NCI-H748 (cell line): Measurements from ENCODE around the gene CACUL1.

Experiments
- DNase-seq: peaks from one replicate; lab custom pipeline; 2025; ENCODE audit not compliant: unreplicated experiment; lab: John Stamatoyannopoulos, UW

Gene CACUL1

DNA sequence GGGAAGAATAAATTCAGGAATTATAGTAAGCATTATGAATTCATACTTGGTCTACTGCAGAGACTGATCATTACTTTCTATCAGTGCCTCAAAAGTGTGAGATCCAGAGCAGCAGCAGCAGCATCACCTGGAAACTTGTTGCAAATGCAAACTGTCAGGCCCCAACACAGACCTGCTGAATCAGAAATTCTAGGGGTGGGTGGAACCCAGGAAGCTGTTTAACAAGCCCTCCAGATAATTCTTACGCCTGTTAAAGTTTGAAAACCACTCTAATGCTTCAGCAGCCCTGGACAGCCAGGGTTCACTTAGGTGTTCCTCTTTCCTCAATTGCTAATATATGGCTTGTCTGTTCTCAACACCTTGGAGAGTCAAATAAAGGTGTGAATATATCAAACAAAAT is 19.5 kb downstream of the CACUL1 start:
- no peak for DNase-seq

DNA sequence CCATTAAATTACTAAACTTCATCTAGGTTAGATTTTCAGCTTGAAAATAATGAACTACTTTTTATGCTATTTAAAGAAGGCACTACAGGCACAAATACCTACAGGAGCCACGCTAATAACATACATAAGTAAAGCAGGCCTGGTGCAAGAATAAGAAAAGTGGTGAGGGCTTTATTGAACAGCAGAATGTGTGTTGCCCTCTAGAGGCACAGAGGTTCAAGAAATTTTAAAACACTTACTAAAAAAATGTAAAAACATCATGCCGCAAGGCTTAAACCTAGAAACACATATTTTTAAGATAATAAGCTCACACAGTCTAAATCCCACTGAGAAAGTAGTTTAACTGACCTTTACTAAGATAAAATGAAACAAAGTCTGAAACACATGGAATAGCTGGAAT is 20.3 kb downstream of the CACUL1 start:
- DNase-seq = no peak

DNA sequence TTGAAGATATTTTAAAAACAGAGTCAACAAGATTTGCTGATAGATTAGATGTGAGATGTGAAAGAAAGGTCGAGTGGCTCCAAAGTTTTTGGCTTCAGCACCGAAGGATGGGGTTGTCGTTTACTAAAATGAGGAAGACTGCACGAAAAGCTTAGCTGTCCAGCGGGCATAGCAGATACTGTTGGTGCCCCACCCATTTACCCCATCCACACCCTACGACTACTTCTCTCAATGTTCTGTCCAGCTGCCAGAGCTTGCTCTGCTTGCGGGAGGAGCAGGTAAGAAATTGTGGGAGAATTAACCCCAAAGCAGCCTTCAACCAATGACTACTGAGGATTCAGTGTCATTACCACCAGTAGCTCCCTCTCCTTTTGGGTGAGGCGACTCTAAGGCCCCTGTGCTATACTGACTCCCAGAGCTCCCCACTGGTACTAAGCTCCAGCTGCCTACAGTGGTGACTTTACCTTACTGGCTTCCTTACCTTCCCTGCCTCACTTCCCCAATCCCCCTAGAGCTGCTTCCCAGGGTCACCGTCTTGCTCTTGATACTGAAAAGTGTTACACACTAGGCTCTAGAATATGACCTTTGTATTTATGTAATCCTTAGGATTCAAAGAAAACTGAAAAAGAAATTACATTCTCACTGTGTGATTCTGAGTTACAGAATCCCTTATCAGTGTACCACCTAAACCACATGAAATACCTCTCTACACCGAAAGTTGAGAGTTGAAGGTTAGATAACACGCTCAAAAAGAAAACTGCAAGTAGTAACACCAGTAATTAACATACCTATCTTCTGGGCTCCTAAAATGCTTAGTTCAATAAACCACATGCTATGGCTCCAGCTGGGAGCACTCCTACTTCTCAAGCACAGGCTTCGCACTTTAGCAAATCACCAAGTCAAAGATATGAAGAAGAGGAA is 22.3 kb downstream of the CACUL1 start:
- no peak for DNase-seq

DNA sequence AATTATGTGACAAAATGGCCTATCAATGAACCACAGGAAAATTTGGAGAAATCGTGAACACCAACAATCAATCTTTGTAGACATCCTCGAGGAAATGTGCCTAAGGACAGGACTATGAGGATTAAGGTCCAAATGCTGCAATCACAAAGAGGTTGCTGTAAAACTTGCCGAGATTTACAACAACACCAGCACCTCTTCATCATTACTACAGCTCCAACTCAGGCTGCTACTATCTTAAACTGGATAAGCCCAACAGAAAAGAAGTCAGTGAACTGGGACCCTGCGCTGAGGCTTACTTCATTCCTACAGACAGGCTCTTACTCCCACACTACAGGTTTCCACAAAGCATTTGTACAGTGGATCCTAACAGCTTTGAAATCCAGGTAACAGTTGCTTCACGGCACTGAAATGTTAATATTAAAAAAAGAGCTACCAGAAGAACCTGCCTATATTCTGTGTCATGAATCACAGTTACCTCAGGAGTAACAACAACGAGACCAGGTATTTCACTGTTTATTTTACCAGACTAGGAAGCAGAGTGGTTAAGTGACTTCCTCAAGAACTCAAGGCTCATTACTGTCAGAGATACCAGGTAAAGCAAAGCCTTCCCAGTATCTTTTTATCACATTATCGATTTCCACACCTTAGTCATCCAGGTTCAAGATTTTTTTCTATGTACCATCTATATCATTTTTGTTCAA is 23.9 kb downstream of the CACUL1 start:
- no peak for DNase-seq

DNA sequence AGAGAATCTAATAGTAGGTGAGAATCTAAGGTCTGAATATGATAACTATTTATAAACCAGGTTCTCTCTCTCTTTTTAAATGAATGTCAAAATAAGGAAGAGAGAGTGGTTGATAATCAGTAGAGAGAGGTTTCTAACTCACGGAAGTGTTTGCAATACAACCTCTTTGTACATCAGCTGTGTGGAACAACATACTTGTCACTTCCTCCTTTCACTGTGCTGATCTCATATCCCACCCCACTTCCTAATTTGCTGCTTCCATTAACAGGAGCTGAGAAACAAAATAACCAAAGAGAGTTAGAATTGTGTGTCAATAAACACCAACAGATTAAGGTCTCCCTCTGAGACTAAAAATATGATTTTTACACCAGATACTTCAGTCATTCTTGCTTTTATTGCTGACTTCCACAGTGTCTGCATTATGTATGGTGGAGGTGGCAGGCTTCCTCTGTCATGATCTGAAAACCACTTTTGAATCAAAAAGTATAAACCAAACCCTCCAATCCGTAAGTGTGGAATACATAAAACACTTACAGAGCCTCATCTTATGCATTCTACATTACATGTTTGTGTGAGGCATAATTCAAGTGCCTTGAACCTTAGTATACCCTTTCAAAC is 25.0 kb downstream of the CACUL1 start:
- DNase-seq = no peak

DNA sequence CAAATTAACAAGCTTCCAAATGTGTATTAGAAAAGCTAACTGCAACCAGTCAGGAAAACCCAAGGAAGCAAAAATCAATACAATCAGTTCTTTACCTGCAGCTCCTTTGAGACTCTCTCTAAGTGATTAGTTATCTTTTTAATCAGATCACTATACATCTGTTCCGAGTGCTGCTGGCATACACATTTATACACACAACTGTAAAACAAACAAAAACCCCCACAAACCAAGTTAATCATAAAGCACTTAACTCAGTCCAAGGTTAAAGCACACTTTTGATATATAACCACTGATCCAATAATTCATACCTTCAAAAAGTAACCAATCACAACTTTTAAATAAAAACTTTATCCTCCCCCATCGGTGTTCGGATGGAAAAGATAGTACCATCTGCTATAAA is 25.6 kb downstream of the CACUL1 start:
- DNase-seq = no peak

DNA sequence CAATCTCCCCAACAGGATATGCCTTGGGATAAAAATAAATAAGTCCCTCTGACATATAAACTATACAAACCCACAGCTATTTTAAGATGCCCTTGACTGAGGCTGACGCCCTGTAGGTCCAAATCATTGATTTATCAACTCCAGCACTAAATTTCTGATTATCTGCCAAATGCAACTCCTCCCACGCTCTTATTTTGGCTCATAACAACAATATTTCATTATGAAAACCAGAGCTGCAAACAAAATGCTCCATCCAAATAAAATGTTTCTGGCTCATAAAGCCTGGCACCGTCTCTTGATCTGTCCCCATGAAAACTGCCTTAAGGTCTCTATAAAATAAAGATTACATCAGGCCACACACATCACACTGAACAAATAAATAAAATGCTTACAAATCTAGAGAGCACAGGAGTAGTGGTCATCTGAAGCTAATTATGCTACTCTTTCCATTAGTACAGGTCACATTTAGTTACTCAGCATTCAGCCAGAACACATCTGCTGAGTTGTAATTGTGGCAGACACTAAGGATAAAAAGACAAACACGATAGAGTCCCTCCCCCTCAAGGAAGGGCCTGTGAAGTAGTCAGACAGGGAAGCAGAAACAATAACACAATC is 28.8 kb downstream of the CACUL1 start:
- DNase-seq = peak; percentile 15

DNA sequence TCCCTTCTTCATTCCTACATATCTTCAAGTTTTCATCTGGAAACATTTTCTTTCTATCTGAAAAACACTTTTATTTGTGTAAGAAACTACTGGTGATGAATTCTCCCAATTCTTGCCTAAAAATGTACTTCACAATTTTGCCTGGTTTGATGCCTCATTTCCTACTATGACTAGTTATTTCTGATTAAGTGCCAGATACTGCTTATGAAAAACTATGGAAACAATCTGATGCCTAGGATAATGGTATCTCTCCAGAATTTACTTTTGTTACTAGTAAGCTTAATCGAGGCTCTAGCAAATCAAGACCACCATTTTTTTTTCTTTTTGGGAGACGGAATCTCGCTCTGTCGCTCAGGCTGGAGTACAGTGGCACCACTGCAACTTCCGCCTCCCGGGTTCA is 31.3 kb downstream of the CACUL1 start:
- no peak for DNase-seq

DNA sequence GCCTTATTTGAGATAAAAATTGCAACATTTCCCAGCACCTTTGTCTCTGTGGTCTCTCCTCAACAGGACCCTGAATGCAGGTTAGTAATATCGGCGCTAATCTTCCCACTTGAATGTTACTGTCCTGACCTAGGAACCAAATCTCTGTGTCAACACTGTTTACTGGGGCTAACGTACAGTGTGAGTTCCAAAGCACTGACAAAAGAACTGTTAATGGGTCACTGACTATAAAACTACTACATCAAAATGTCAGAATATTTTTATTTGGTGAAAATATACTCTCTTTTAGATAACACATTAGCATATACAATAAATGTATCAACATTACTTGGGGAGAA is 33.3 kb downstream of the CACUL1 start:
- no peak for DNase-seq

DNA sequence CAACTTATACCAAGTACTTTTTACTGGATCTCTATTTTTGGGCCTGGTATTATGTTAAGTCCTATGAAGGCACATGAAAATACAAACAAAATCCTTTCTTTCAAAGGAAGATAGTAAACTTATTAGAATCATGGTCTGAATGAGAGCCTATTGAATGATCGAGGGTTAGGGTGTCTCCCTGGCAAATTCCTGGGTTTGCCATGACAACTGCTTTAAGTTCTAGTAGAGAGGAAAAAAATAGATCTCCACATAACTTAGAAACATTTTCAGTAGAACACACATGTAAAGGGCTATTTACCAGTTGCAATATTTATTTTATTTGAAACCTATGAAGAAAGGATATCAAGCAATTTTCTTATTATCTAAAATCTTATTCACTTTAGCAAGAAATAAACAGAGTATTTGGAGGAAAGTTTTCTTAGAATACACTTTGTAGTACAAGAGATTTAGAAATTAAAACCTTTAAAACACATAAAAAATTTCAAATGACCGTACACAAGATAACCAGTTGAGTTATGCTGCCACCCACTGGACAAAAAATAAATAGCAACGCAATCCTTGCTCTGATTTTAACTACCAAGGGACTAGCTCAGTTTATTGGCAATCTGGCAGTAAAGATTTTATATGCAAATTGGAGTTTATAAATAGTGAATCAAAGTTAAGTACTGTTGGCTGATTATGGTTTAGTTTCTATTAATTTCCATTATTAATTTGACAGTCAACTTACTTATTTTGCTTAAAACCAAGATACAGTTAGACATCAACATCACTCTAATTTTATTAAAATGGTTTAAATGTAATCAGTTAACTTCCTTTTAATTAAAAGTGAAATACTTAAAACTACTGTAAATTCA is 33.9 kb downstream of the CACUL1 start:
- peak; percentile 29 for DNase-seq

DNA sequence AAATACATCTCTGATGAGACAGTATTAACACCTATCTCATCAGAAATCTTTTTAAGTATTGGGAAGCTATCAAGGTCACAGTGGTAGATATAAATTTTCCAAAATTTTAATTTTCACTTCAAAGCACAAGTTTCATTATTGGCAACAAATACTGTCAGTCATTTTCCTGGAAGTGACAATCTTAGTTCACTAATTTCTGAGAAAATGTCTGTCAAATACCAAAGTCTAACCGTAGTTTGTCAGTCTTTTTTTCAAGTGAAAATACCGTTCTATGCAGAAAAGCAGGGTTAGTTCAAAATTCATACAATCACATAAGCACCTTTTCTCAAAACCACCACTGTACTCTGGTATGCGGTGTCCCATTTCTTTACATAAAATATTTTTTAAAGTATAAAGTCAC is 40.4 kb downstream of the CACUL1 start:
- no peak for DNase-seq

DNA sequence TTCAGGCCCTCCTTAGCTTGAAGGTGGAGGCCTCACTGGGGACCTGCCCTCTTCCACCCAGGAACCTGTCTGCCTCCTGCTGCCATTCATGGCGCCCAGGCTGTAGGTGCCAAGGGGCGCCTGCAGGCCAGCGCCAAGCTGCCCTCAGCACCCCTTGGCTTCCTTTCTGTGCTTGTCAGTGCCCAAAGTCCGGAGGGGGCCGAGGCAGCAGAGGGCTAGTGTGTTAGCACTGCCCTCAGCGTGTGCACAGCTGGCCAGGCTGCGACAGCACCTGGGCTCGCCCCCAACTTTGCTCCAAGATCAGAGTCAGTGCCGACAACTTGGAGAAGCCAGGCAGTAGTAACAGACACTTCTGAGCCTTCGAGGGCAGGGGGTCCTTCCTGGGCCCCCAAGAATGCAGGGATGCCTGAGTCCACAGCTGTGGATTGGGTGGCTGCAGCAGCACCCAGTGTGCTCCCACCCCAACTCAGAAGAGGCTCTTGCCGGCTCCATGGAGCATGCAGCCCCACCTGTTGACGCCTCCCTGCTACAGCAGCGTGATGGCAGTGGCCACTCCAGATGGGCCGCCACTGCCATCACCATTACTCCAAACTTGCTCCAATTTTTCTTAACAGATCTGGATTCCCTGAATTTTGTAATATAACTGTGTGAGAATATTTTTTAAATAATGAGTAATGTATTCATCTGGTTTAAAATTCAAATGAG is 41.7 kb downstream of the CACUL1 start:
- DNase-seq = peak; percentile 3

DNA sequence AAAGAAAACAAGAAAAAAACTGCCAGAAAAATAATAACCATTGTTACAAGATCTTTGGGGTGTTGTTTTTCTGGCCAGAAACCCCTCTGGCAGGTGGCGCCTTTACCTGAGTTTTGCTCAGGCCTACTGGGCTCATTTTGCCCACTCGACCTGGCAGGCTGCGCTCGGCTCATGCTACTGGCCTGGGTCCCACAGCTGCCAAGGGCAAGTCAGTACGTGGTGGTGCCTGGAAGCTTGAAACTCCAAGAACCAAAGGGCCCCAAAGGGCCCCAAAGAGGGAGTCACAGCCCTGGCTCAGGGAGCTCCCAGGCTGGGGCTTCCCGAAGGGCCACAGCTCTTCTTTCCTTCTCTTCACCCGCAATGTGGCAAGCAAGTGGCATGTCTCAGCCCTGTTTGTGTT is 42.7 kb downstream of the CACUL1 start:
- DNase-seq = no peak

DNA sequence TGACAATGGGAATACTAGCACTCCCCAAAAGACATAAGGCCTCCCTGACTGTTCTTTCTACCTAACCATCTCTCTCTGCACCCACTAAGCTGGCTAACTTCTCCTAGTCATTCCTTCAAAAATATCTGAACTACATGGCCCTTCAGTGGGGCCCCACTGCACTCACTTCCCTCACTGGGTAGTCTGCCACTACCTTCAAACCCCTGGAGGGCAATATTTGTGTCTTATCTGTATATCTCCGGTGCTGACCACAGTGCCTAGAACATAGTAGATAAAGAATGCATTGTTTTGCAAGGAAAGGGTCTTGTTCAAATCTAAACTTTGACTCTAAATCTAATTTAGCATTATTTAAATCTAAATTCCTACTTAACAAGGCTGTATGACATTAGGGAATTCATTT is 44.3 kb downstream of the CACUL1 start:
- DNase-seq = no peak

DNA sequence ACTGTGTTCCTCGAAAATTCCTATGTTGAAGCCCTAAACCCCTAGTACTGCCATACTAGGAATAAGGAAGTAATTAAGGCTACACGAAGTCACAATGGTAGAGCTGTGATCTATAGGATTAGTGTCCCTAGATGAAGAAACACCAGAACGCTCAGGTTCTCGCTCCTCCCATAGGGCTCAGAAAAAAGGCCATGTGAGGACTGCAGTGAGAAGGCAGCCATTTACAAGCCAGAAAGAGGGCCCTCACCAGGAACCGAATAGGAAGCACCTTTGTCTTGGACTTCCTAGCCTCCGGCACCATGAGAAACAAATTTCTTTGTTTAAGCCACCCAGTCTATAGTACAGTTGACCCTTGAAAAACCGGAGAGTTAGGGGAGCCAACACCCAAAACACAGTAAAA is 46.2 kb downstream of the CACUL1 start:
- no peak for DNase-seq

DNA sequence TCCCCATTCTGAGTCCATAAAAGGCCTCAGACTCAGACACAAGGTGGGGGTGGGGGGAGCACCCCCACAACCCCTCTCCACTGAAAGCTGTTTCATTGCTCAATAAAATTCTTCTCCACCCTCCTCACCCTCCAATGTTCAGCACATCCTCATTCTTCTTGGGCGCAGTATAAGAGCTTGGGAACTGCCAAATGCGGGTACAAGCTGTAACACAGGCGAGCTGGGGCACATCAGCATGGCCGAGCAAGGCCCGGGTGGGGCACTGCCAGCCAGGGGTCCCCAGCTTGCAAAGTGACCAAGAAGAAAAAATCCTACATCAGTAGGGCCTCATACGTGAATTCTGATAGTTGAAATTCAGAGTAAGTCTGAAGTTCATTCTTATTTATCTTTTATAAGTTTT is 50.1 kb downstream of the CACUL1 start:
- DNase-seq = no peak

DNA sequence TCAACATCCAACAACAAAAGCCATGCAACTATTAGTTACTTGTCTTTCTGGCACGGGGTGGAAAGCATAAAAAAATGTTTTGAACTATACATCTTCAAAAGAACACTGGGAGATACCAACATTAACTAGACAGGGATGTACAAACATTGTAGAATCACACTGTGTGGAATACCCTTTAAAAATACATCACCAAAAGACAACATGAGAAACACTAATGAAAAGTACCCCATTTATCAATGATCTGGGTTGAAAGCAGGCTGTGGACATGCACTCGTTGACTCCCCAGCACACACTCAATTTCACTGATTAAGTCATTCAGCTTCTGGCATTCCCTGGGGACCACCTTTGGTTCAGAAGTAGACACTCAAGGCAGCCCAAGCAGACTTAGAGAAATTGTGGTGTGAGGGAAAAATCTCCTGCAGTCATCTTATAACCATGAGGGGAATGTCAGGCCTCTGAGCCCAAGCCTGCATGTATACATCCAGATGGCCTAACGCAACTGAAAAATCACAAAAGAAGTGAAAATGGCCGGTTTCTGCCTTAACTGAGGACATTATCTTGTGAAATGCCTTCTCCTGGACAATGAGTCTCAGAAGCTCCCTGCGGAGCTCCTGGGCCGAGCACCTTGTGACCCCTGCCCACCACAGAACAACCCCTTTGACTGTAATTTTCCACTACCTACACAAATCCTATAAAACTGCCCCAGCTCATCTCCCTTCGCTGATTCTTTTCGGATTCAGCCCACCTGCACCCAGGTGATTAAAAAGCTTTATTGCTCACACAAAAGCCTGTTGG is 53.0 kb downstream of the CACUL1 start:
- no peak for DNase-seq

DNA sequence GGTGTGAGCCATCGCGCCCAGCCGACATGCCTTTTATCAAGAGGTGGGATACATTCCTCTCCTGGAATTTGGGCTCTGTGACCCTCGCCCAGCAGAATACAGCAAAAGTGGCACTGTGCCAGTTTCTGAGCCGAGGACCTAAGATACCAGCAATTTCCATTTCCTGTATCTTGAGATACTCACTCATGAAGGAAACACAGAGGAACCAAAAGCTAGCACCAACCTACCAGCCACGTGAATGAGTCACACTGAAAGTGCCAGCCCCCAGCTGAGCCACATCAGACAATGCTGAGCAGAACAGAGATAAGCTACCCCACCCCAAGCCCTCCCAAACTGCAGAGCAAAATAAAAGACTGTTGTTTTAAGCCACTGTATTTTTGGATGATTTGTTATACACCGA is 56.3 kb downstream of the CACUL1 start:
- DNase-seq = no peak

DNA sequence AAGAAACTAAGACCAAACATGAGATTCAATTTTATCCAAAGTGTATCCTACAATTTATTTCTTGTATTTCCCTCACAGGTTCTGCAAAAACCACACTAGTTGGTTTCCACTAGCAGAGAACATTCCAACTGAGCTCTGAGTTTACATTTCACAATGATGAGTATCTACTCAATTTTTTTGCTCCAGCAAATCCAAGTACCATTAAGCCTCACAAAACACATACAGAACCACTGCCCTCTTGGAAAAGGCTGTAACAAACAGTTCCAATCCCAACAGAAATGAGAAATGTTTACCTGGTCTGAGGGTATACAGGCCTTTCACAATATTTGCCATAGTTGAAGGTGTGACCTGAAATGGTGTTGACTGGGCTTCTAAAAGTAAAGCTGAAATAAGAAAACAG is 59.9 kb downstream of the CACUL1 start:
- DNase-seq = no peak
